GM18508 (cell line): ENCODE data around the gene PLPP1.
"Not testable (repeated sequence)": the region's sequence is repeated elsewhere in the genome, so short reads cannot be mapped to it uniquely, and the experiment has no call there.

Experiments used
- ATAC-seq: cut with Tn5 transposase; IDR thresholded peaks from one replicate; pipeline ENCODE4 v1.9.1; 2021; ENCODE audit warnings: moderate number of reproducible peaks; ENCODE audit not compliant: insufficient read depth, unreplicated experiment

The PLPP1 gene

DNA sequence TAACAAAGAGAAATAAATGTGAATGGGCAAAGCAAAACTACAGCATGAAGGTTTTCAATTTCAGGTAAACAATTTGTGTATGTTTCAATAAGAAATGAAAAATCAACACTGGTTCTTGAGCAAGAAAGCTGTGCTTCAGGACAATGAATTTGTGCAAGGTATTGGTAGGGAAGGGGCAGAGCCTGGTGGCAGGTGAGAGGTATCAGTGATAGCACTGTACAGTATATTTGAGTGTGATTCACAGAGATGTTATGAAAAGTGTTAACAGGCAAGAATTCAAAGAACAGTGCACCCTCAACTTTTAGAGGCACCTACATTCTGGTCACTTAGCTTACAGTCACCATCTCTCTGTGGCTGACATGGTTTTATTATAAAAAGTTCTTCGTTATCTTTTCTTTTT lies 25.7 kb downstream of the PLPP1 start:
- no peak for ATAC-seq

- ATAC-seq: no peak
These were observed 27.2 kb downstream of the PLPP1 start for GRCh38 chr5:55507574-55507973.

DNA sequence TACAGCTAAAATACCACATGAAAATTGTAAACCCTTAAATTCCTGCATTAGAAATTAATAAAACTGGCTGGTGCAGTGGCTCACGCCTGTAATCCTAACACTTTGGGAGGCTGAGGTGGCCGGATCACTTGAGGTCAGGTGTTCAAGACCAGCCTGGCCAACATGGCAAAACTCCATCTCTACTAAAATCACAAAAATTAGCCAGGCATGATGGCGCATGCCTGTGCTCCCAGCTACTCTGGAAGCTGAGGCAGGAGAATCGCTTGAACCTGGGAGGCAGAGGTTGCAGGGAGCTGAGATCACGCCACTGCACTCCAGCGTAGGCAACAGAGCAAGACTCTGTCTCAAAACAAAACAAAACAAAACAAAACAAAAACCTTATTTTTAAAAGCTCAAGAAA lies 29.1 kb downstream of the PLPP1 start:
- ATAC-seq: not testable (repeated sequence)

GRCh38 chr5:55503917-55504316 lies 30.8 kb downstream of the PLPP1 start:
- not testable (repeated sequence) for ATAC-seq

GRCh38 chr5:55502759-55503158 lies 32.0 kb downstream of the PLPP1 start:
- no peak for ATAC-seq

DNA sequence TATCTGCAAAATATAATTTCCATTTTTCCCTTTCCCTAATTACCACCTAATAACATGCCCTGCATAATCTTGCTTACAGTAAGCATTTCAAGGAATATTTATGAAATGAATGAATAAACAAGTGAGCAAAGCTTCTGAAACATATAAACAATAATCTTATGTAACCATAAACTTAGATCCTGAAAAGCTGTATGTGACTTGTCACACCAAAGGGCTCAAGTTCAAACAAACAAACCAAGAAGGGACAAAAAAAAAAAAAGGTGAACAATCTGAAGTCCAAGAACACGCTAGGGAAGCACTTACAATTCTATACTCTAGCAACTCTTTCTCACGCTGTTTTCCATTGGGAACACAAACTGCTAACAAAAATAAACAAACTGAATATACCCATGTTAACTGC lies 36.3 kb downstream of the PLPP1 start:
- no peak for ATAC-seq

DNA sequence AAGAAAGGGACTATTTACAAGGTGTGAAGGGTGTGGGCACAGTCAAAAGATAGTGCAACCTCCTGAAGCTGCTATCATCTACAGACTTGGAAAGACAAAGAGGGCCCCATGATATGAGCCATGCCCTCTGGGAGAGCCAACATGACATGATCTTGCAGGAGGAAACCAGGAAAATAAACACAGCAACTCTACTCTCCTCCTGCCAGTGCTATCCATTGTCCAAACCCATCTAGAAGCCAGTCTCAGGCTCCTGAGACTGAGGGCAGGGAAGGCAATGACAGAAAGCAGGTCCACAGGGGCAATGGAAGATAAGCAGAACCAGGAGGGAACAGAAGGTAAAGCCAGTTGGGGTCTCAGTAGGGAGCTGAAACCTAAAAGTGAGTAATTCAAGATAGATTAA lies 37.1 kb downstream of the PLPP1 start:
- no peak for ATAC-seq

DNA sequence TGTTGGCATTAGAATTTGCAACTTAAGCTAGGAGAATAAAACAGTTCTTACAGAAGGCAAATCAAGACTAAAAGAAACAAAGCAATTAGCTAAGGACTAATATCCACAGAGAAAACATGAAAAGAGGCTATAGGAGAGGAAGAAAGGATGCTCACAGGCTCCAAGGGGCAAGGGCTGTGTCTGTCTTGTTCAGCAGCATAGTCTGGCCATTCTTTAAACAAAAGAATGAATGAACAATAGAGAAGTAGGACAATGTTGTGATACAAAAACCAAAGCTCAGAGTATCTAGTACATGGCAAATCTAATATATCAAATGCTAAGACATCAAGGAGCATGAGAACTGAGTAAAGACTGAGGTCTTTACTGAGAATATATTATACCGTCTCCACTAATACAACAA lies 39.5 kb downstream of the PLPP1 start:
- ATAC-seq: no peak

GRCh38 chr5:55492449-55492848 lies 42.3 kb downstream of the PLPP1 start:
- ATAC-seq: no peak

DNA sequence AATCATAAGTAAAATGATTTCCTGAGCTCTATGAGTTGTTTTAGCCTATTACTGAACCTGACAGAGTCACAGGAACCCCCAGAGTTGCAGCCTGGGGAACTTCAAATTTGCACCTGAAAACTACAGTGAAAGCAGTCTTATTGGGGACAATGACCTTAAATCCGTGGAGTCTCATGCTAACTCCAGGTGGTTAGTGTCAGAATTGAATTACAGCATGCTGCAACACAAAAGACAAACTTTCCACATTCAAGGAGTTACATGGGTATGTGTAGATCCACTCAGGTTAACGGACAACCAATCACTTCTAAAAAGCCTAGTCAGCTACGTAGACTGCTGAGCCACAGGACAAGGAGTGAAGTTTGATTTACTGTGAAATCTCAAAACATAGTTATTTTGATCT lies 49.7 kb downstream of the PLPP1 start:
- no peak for ATAC-seq

DNA sequence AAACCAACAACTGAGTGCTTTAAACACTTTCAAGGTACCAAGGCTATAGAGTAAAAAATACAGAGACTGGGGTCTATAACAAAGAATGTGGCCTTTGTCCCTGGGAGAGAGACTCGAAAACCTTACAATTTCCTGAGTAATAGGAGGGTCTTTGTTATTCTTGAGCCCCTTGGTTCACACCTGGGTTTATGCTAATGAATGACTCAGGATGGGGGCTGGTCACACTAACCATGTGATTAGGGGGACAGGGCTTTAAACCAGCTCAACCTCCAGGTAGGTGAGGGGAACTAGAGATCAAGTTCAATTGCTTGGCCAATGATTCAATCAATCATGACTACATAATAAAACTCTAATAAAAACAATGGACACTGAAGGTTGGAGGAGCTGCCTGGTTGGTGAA lies 50.2 kb downstream of the PLPP1 start:
- ATAC-seq: no peak

DNA sequence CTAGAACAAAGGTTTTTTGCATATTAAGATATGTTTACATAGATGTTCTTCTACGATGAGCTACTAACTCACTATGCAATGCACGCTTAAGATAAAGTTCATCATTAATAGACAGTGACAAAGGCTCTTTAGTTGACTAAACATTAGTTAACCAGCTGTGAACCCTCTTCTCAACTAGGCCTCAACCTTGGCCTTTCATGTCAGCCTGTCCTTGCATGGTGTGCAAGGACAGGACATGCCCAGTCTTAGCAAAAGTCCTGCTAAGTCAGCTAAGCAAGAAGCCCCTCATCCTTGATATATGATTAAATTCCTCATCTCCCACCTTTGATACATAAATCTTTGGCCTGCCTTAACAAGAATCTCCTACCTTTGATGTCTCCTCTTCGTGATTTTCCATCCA lies 50.9 kb downstream of the PLPP1 start:
- ATAC-seq: no peak

DNA sequence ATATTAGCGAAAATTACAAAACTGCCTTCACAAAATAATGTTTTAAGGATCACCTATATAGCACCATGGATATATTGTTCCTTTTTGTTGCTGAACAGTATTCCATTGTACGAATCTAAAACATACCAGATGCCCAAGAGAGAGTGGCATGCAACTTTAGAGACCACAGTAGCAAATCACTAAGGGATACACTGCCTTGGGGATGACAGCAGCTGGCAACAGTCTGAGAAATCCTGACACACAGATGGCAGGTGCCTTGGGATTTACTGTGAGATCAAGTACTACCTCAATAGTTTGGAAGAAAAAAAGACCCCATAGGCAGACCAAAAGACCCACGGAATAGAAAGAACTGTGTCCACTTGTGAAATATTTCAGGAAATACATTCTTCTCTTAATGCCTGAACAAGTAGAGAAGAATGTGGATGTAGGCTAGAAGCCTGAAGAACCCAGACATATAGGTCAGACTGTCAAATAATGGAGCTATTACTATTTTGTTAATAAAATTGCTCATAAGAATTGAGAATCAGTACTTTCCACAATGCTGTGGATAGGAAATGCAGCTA lies 53.4 kb downstream of the PLPP1 start:
- ATAC-seq: no peak

DNA sequence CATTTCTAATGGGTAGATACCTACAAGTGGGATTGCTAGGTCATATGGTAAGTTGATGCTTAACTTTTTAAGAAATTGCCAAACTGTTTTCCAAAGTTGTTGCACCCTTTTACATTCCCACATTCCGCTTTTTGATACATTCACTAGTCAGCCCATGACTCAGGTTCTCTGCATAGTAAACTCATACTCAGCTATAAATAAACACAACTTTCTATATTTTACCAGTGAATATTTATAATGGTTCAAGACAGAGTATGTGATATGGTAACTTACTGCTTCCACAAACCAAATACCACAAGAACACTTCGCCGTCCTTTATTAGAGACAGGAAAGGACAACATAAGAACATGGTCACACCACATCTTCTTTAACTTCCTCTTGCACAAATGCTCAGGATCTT lies 54.0 kb downstream of the PLPP1 start:
- ATAC-seq: no peak

GRCh38 chr5:55472642-55473041 lies 62.1 kb downstream of the PLPP1 start:
- ATAC-seq: no peak

DNA sequence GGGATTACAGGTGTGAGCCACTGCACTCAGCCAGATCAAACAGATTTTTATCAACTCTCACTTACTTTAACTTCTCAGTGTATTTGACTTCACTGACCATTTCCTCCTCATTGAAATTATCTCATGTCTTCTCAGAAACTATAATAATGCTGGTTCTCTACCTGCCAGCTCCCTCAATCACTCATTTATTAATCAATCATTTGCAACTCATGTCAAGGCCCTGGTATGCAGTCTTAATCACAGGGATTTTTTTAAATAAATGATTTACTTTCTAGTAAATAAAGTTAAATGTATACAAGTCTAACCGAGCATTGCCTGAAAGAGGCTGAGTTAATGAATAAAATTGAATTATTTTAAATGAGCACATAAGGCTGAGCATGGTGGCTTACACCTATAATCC lies 63.3 kb downstream of the PLPP1 start:
- no peak for ATAC-seq

DNA sequence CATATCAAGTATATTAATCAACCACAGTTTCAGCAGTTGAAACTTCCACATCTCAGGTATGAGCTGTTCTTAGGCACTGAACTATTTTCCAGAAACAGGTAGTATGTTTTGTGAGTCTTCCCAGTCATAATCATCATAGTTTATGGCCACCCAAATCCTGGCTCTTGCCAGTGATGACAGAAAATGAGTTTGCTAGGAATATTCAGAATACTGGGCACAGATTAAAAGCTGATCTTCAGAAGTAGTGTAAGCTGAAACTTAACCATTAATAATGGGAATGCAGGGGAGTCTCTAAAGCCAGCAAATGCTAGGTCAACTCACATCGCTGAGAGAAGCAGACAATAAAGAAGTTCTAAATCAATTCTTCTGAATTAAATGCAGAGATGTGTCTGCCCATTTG lies 64.5 kb downstream of the PLPP1 start:
- ATAC-seq: no peak

- no peak for ATAC-seq
These were observed 64.9 kb downstream of the PLPP1 start for GRCh38 chr5:55469839-55470238.

DNA sequence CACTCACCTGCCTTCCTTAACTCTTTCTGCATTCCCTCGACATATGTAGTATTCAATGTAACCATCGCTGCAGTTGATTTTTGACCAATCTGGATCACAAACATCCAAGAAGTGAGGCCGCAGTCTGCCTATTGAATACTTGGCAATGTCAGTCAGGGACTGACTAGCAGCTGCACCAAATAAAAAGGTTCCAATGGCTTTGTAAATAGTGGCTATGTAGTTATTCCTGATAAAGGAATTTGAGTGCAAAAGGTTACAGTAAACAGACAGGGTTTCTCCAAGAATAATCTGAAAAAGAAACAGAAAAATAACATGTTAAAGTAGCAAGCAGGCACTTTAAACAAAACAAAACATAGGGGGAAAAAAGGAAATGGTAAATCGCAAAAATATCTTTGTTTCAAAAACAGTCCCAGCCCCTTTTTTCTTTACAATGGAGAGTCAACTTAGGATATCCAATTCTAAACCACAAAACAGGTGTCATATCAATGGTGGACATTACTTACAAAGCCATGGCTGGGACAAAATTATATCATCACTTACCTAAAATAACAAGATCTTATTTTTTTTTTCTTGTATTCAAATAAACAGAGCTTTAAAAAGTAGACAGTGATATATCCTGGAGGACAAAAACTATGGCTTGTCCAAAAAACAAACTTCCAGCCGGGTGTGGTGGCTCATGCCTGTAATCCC lies 66.8 kb downstream of the PLPP1 start:
- ATAC-seq: no peak

GRCh38 chr5:55463613-55464012 lies 71.2 kb downstream of the PLPP1 start:
- no peak for ATAC-seq

DNA sequence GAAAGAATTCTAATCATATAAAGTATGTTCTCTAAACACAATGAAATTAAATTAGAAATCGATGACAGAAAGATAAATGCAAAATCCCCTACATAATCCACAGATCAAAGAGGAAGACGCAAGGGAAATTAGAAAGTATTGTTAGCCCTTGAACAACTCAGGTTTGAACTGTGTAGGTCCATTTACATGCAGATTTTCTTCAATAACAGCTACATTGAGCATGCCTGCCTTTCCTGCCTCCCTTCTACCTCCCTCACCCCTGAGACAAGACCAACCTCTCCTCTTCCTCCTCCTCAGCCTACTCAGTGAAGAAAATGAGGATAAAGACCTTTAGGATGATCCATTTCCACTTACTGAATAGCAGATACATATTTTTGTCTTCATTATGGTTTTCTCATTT lies 75.2 kb downstream of the PLPP1 start:
- no peak for ATAC-seq

GRCh38 chr5:55456216-55456895 lies 78.4 kb downstream of the PLPP1 start:
- ATAC-seq: no peak
